HT-29 (cell line): ENCODE measurements around the gene WDFY4. TPM values are rescaled to one million over a fixed set of nuclear protein-coding genes. Genes with fewer than 3 reads are reported as not detected.

Source experiments
- DNase-seq: peaks from one replicate; pipeline ENCODE4 v3.0.0-alpha.2; 2015; ENCODE audit warnings: low spot score
- total RNA-seq: library from RNA; depleted of rRNA; stranded (reverse); fragments of >200 nt; shearing (Covaris generic); gene quantifications from 2 replicates; pipeline ENCODE4 v1.2.3, GENCODE V29; 2014

Gene WDFY4
- total RNA-seq, 1 experiment from 2014 or later: 0.10 TPM

DNA sequence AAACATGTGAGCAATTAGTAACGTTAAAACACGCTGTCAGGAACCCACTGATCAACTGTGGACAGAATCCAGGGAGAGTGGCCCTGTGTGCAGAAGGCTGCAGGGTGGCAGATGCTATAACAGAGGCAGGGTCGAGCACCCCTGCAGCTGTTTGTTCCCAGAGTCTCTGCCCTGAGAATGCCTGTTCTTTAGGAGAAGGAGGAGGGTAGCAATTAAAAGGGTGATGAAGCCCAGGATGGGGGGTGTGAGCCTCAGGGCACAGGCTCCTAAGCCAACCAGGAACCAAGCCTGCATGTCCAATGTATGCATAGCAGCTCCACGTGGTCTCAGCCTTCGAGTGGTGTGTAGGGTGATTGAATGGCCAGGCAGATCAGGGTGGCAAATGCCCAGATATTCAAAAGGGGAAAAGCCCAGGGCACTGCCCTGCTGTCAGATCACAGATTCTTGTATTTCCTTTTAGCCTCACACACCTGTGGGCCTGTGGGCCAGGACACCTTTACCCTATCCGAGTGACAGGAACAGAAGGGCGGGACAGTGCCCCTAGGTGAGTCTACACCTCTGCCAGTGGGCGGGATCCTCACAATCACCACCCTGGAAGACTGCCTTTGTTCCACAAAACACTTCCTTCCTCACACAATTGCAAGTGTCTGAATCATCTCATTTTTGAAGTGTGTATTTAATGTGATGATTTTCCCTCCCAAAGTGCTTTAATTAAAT, 7.3 kb downstream of the WDFY4 start:
- peak; percentile 82 for DNase-seq

DNA sequence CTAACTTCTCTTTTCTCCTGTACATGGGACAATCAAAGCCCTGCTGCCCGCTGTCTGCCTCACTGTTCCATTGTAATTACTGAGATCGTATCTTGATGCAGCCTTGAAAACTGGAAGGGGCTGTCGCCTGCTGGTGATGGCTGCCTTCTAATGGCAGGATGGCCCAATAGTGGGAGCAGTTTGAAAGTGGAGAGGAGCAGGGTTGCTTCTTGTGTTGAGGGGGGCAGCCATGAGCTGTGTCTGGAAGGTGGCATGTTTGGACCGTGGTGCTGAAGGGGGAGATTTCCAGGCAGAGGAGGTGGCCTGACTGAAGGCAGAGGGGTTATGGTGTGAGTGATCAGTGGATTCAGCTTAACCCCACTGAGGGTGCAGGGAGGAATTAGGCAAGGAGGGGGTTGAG, 8.1 kb downstream of the WDFY4 start:
- DNase-seq: no peak

DNA sequence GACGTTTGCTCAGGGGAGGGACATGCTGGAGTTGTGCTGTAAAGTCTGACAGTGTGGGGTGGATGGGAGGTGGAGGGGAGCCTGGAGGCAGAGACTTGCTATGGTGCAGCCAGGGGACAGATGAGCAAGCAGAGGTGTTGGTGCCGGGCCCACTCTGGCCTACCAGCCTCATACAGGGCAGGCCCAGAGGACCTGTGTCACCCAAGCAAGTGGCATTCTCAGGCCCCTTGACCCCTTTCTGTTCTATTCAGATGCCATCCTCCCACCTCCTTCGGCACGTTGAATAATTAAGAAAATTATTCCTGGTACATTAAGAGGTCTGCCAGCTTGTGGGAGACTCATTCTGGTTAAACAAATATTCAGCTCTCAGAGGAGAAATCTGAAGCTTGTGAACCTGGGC, 8.5 kb downstream of the WDFY4 start:
- no peak for DNase-seq

DNA sequence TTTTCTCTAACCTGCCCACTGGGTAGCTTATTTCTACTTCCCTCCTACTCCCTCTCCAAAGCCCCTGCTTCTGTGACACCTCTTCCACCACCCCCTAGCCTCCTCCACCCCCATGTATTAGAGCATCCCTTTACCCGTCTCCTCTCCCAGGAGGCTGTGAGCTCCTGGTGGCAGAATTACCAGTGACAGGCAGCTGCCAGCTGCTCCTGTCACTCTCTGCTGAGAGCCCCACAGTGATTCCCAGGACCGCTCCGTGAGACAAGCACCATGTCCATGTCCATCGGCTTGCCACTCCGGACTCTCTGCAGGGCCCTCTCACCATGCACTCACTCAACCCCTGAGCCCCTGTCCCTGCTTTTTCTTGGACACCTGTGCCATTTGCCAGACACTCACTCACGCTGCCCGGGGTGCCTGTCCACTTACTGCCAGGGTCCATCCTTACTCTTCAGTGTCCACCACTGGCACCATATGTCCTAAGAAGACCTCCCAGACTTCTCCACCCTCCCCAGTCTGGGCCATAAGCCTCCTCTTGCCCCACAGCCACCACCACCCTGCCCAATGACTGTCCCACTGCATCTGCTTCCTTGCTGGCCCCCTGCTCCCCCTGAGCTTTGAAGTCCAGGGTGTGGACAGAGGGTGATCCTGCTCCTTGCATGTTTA, 9.8 kb downstream of the WDFY4 start:
- DNase-seq: no peak

DNA sequence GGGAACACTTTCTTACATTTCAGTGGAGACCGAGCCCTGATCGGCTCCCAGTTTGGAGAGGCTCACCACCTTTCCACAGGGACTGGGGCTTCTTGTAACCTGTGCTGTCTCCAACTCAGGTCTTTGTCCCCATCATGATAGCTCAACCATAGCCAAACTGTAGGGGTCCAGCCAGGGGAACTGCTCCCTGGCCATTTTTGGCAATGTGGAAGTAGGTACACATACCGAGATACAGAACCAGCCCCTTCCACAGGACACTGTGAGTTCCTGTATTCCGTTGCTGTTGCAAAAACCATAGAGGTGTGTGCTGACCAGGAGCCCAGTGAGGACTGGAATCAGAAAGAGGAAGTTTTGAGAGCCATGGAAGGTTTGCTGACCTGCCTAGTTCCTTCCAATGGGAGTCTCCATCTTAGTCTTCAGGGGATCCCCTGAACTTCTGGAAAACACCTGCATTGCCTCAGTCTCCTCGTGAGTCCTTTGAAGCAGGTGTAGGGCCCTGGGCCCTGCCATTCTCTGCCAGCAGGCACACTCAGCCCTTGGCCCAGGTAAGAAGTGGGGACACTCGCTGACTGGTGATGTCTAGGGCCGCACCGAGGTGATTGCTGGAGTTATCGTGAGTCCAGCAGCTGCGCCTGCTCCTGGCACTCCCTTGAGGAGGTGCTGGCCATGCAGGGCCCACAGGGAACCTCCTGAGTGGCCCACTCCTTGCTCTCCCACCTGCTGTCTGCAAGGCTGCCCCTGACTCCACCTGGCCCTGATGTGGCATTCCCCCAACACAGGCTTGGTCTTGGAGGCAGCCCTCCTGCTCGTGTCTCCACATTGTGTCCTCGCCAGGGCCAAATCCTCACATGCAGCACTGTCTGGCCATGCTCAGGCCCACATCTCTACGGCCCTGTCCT, 11.2 kb downstream of the WDFY4 start:
- no peak for DNase-seq

DNA sequence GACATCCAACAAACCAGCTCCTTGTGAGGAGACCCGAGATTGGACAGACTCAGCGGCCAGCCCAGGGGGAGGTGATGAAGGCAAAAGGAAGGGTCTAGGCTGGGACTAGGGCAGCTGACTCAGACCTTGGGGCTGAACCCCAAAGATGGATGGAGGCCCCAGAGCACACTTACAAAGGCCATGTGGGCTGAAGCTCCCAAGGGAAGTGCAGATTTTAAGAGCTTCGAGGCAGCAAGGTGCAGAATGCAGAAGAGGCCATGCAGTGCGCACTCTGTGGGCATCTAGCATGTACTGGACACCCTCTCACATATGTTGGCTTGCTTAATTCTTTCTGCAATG, 11.8 kb downstream of the WDFY4 start:
- no peak for DNase-seq

DNA sequence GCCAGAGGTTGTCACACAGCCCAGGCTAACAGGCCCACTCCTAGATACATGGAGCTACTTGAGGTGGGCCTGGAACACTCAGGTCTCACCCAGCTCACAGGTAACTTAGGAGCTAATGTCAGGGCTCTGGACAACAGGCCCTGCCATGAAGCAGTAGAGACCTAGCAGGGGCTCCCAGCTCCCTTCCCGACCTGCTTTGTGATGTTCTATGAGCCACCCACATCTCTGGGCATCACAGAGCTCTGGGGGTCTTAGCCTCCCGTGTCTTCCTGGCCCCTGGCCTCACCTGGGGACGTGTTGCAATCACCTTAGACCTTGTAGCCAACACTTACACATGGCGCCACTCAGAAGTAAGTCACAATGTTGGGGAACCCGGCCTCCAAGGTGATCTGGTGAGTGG, 12.4 kb downstream of the WDFY4 start:
- DNase-seq: no peak

DNA sequence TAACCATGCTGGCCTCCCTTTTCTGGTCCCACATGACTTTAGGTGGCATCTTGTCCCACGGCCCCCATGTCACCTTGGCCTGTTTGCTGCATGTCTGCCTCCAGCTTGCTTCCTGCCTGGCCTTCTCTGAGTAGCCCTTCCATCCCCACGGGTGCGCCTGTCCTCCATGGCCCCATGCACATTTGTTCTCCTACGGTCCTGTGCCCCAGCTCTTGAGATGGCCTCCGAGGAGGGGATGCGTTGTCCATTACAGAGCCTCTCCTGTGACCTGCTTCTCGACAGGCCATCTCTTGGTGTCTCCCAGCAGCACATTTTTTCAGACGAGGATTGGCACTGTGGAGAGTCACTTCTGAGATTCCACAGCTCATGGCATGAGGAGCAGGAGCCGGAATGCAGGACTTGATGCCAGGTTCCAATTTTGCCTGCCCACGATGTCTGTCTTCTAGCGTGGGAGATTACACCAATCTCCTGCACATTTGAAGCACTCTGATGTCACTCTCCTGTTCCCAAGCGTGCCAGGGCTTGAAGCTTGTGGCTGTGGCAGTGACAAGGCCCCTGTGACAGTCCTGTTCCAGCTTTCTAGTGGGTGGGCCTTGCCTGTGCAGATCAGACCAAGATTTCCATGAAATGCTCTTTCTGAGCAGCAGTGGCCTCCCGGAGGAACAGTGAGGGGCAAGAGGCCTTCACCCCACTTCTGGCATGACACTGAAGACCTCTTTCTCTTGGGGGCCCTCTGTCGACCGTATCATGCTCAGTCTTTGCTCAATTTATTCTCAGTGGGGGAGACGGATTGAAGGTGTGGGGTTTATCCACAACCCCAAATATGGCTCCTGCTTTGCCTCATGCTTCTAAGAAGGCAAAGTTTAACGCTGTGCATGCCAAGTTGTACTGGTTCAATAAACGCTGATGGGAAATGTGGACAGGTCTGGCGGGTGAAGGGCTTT, 13.4 kb downstream of the WDFY4 start:
- DNase-seq: no peak

DNA sequence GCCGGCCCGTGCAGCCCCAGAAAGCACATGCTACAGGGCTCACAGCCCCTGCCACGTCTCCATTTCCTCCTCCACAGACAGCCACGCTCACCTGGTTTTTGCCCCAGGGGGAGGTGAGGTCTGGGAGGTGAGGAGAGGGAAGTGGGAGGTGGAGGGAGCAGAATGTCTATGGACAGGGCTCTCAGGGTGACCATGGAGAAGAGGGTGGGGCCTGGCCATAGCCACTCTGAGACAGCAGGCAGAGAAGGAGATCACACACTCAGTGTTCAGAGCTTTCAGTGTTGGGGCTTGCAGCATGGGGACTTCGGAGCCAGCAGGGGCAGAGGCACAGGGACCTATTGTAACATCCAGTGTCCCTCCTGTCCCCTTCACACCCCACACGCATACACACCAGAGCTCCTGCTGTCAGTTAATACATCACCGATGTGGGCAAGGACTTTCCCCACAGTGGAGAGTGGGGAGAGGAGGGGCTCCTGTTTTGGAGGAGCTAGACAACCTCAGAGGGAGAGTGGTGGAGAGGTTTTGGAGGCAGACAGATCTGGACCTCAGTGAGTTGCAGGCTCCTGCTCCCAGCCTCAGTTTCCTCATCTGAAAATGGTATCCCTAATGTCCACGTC, 14.4 kb downstream of the WDFY4 start:
- DNase-seq: peak; percentile 11

DNA sequence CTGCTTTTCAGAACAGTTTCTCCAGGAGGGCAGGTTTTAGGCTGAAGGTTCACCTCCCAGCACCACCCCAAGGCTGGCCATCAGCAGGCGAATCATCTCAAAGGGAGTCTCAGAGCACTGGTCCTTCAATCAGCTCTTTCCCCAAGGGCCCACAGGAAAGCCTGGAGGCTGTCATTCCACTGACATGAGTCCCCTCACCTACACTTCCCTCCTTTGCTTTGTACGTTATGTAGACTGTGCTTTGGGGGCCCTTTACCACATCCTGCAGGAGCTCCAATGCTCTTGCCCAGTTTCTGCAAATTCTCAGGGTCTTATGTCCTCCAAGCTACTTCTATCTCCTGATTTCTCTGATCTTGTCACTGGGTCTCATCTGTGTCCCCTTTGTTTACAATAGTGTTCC, 15.4 kb downstream of the WDFY4 start:
- DNase-seq: peak; percentile 11

DNA sequence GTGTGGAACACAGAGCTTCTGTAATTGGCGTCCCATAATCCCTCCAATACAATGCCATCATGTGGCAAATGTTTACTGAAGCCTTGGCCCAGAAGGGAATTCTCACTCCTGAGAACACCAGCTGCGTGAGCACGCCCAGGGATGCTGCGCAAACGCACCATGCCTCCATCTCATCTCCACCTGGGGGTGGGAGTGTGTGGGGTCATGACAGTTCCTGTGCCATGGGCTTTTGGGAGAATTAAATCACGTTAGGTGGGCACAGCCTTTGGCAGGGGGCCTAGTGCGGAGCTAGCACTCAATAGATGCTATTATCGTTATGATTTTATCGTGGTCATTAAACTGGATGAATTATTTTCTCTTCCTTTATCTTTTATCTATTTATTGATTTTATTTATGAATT, 15.8 kb downstream of the WDFY4 start:
- DNase-seq: no peak

DNA sequence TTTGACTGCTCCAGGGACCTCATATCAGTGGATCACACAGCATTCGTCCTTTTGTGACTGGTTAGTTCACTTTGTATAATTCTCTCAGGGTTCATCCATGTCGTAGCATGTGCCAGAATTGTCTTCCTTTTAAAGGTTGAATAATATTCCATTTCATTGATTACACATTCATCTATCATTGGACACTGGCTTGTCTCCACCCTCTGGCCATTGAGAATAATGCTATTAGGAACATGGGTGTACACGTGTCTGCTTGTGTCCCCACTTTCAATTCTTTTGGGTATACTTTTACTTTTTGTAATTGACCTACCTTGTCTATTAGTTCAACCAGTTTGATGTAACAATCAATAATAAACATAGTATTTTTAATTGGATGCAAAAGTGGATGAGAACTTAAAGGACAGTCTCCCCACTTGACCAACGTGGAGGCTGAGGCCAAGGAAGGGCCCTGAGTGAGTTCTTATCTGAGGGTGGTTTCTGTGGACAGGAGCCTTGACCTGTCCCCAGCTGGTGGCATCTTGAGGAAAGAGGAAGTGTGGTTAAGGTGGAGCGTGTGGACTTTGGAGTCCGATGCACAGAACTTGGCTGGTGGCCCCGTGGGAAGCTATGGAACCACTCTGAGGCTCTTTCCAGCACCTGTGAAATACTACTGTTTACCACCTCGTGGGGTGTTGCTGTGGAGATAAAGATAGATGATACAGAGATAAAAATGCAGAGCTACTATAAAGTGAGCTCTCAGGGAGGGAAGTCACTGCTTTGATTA, 16.6 kb downstream of the WDFY4 start:
- DNase-seq: peak; percentile 96

DNA sequence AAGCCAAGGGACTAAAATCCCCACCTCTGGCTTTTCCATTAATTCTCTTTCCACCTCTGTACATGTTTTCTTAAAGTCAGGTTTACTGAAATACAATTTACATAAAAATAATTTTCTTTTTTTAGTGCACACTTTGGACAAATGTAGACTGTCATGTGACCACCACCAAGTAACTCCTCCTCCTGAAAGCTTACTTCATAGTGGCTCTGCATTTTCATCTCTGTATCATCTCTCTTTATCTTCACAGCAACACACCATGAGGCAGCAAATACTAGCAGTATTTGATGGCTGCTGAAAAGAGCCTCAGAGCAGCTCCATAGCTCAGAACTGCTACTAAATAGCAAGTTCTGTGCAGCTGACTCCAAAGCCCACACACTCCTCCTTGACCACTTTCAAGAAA, 17.3 kb downstream of the WDFY4 start:
- DNase-seq: no peak

DNA sequence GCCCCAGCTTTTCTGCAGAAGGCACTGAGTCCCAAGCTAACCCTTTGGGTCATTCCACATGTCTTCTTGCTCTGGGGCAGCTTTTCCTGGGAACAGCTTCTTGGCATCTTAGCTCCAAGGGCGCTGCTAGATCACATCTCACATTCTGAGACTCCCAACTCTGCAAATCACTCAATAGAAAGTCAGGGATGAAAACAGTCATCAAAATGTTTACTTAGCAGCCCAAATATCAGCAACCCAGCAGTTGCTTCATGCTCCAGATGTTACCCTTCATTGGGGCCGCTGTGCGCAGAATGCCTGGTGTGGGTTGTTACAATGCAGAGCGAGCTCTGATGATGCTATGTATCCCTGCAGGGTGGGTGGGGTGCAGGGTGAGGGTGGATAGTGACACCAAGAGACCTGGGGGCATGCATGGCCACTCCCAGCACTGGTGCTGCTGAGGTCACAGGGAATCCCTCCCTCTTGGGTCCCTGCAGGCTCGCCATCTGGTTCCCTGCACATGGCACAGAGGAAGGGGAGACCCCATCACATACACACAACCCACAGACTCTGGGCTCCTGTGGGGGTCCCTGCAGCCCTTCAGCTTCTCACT, 19.0 kb downstream of the WDFY4 start:
- DNase-seq: no peak

DNA sequence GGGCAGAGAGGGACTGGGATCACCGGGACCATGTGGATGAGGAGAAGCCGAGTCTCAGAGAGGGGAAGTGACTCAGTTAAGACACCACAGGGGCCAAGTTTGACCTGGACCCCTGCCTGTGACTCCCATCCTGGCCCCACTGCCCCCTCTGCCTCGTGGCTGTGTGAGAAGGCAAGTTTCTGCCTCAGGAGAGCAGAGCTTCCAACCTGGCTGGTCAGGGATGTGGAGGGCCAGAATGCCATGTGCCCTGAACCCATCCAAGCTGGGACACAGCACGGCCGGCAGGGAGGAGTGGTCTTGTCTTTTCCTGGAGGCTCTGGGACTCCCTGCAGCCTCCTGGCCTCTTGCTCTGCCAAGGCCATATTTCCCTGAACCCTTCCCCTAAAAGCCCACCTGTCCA, 19.5 kb downstream of the WDFY4 start:
- DNase-seq: no peak

DNA sequence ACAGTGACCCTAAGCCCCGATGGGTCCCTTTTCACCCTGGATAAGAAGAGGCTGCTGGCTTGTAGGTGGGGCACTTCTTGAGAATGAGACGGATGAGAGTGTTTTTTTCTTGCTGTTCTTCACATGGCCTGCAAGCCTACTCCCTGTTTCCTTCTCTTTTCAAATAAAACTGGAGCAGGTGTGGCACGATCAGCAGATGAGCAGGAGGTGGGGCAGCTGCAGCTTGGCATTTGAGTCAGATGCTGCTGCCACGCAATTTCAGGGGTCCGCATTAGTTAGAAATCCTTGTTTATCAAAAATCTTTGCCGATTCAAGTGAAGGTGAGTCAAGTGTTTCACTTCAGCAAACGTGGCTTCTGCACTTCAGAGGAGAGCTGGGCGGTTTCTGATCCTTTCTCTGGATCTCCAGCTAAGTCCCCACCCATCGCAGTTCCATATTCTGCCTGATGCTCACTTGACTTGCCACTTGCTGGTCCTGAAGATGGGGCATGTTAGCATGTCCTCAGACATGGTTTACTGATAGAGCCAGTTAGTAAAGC, 20.8 kb downstream of the WDFY4 start:
- DNase-seq: no peak

DNA sequence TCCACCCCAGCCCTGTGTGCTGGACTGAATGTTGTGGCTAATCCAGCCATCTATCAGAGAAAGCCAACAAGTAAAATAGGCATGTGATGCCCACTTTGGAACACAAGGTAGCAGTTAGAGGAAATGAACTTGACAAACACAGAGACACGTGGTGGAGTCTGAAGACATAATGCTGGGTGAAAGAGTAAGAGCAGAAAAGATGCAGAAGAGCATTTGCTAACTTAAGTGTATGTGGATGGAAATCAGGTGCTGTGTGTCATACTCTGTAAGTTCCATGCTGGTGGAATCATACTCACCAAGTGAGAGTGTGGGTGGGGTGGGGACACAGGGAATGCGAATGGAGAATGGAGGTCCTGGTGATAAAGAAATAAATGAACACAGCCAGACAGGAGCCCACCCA, 22.8 kb downstream of the WDFY4 start:
- DNase-seq: no peak

DNA sequence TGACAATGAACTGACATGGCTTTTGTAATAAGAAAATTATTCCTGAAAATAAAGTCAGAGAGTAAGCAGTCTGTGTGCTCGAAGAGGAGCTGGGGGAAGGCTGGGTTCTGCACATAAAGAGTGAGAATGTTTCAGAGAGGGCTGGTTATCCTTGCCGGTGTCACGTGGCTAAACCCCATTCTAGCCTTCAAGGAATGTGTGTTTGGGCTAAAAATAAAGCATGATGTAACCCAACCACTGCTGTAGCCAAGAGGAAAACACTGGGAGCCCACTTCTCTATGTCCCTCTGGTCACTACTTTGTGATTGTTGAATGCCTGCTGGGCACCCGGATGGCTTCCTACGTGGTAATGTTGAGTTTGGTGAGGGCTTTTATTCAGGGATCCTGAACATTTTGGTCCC, 23.5 kb downstream of the WDFY4 start:
- DNase-seq: no peak

DNA sequence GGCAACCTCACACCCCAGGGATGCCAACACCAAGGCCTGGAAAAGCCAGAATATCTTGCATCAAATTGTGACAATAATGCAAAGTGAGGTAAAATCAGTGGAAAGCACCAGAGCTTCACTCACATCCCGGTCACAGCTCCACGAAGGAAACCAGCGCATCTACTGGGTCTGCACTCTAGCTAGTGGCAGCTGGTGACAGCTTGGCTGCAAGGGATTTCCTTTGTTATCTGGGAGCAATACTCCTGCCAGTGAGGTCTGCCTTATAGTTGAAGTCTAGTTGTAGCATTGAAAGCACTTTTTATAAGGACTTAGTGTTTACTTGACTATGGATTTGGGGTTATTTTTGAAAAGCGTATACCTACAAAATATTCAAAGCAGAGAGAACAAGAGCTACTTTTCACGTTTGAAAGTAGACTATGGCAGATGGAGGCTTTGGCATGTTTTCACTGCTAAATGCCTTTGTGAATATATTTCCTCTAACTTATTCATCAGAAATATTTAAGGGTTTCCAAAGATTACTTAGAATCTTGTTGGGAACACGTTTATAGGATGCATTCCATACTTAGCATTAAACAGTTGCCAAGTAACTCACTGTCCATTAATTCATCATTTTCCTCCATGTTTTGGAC, 26.1 kb downstream of the WDFY4 start:
- no peak for DNase-seq
